Neural progenitor cell (in vitro differentiated cells): Measurements from ENCODE around the gene PIAS1.

Experiments used
- EZH2 ChIP-seq: fragments of 200-600 bp; sonication (generic); IDR thresholded peaks from 2 replicates; pipeline ENCODE4 v1.6.1; 2017; ENCODE audit warnings: antibody characterized with exemption, mild to moderate bottlenecking, moderate library complexity
- TF ChIP-seq, protein P1 (sequence below): fragments of 200-600 bp; sonication (generic); IDR thresholded peaks from 2 replicates; pipeline ENCODE4 v1.5.1; 2017; ENCODE audit warnings: antibody characterized with exemption, mild to moderate bottlenecking

DNA sequence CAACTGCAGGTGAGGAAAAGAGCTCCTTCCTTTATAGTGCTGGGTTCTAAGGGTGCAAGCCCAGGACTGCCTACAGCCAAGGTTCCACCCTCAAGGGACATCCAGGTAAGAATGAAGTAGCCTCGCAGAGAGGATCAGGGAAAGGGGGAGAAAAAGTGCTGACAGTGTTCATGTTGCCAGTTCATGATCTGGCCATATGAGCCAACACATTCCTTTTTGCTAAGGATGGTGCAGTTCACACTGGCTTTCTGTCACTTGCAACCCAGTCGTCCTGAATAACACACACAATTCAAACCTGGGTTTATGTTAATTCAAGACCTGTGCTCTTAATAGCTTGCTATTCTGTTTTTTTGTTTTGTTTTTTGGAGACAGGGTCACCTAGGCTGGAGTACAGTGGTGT, 166.4 kb downstream of the PIAS1 start:
- TF ChIP-seq, protein P1, sequence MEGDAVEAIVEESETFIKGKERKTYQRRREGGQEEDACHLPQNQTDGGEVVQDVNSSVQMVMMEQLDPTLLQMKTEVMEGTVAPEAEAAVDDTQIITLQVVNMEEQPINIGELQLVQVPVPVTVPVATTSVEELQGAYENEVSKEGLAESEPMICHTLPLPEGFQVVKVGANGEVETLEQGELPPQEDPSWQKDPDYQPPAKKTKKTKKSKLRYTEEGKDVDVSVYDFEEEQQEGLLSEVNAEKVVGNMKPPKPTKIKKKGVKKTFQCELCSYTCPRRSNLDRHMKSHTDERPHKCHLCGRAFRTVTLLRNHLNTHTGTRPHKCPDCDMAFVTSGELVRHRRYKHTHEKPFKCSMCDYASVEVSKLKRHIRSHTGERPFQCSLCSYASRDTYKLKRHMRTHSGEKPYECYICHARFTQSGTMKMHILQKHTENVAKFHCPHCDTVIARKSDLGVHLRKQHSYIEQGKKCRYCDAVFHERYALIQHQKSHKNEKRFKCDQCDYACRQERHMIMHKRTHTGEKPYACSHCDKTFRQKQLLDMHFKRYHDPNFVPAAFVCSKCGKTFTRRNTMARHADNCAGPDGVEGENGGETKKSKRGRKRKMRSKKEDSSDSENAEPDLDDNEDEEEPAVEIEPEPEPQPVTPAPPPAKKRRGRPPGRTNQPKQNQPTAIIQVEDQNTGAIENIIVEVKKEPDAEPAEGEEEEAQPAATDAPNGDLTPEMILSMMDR = no peak
- TF ChIP-seq EZH2 = no peak
